Measurements from ENCODE around the gene TAPBPL. TPM values are rescaled to one million over a fixed set of nuclear protein-coding genes. Genes with fewer than 3 reads are reported as not detected.

The TAPBPL gene
- total and polyA plus RNA-seq, 3 experiments from 2014 or later: 29.1 to 131 (median 32.0) TPM

- no peaks in the 10 kb centered on the region for H3K9me3 Mint-ChIP-seq
- no peak overlapping the region for H3K4me3 ChIP-seq (ENCODE audit: low read length)
Observed at GRCh38 chr12:6438345-6438744, 13.5 kb upstream of the TAPBPL start.

GRCh38 chr12:6440391-6440790 is 11.5 kb upstream of the TAPBPL start:
- H3K9me3 ChIP-seq (ENCODE audit: low read length): no peaks in the 10 kb centered on the region
- Mint-ChIP-seq H3K27me3 (no peaks in the 10 kb centered on the region), H3K4me1 (peaks cover 37 to 44% (median 42%) of the 10 kb centered on the region in 3 donors), H3K9me3 (no peaks in the 10 kb centered on the region), H3K36me3 (peaks cover 0 to 8% (median 0%) of the 10 kb centered on the region in 3 donors), H3K27ac (peak overlapping the region in 6 of 8 donors; percentile 58 to 92 (median 84)), H3K4me3 (no peak overlapping the region)
- H3K36me3 ChIP-seq (ENCODE audit: insufficient read depth, low read length): no peaks in the 10 kb centered on the region
- POLR2A ChIA-PET: no interaction called here
- H3K4me3 ChIP-seq (ENCODE audit: low read length): no peak overlapping the region
- no peaks in the 10 kb centered on the region for H3K27me3 ChIP-seq (ENCODE audit: insufficient read depth, low read length, poor library complexity, severe bottlenecking)
- CTCF ChIA-PET: interaction anchor here (1.6 to 9.3 kb wide), 3 partner anchors 16 to 130 kb away, joined by 3 to 56 read pairs (median 15); no protein-coding TSS in a partner anchor
- DNase-seq: no peak
- H3K27ac ChIP-seq (ENCODE audit: low read depth, low read length): no peak overlapping the region
- peaks cover 16% of the 10 kb centered on the region for H3K4me1 ChIP-seq (ENCODE audit: insufficient read depth, low read length)

More at GRCh38 chr12:6438345-6438744, 13.5 kb upstream of the TAPBPL start:
- Mint-ChIP-seq H3K4me1 (peaks cover 39 to 44% (median 43%) of the 10 kb centered on the region in 3 donors), H3K27ac (no peak overlapping the region), H3K4me3 (no peak overlapping the region), H3K36me3 (no peaks in the 10 kb centered on the region), H3K27me3 (no peaks in the 10 kb centered on the region)
- no peak for DNase-seq
- no peaks in the 10 kb centered on the region for H3K27me3 ChIP-seq (ENCODE audit: insufficient read depth, low read length, poor library complexity, severe bottlenecking)
- ChIA-PET CTCF (interaction anchor here (1.1 to 3.1 kb wide), 3 partner anchors 11 to 27 kb away, joined by 3 to 15 read pairs (median 3); no protein-coding TSS in a partner anchor), POLR2A (interaction anchor here (0.9 kb wide), 1 partner anchor 46 kb away, joined by 3 read pairs; no protein-coding TSS in a partner anchor)
- peaks cover 23% of the 10 kb centered on the region for H3K4me1 ChIP-seq (ENCODE audit: insufficient read depth, low read length)
- no peaks in the 10 kb centered on the region for H3K36me3 ChIP-seq (ENCODE audit: insufficient read depth, low read length)
- no peaks in the 10 kb centered on the region for H3K9me3 ChIP-seq (ENCODE audit: low read length)
- H3K27ac ChIP-seq (ENCODE audit: low read depth, low read length): no peak overlapping the region

- H3K4me3 Mint-ChIP-seq: peak overlapping the region; percentile 72 to 99 (median 97)
- Histone ChIP-seq H3K9me3 (ENCODE audit: low read length) (no peaks in the 10 kb centered on the region), H3K27ac (ENCODE audit: low read depth, low read length) (no peak overlapping the region), H3K4me3 (ENCODE audit: low read length) (no peak overlapping the region), H3K27me3 (ENCODE audit: insufficient read depth, low read length, poor library complexity, severe bottlenecking) (no peaks in the 10 kb centered on the region), H3K36me3 (ENCODE audit: insufficient read depth, low read length) (peaks cover 4% of the 10 kb centered on the region), H3K4me1 (ENCODE audit: insufficient read depth, low read length) (peaks cover 26% of the 10 kb centered on the region)
- no peaks in the 10 kb centered on the region for H3K27me3 Mint-ChIP-seq
- peaks cover 0 to 28% (median 8%) of the 10 kb centered on the region in 3 donors for H3K36me3 Mint-ChIP-seq
- ChIA-PET CTCF (interaction anchor here (1.1 to 14.0 kb wide), 7 partner anchors 10 to 108 kb away, joined by 3 to 179 read pairs (median 15); partner anchors contain the start of genes MRPL51 and VAMP1), POLR2A (interaction anchor here (0.7 to 3.1 kb wide), 6 partner anchors 9 to 92 kb away, joined by 3 to 23 read pairs (median 10); partner anchors contain the start of genes GAPDH, TAPBPL and VAMP1)
- peak overlapping the region in 7 of 8 donors; percentile 78 to 96 (median 92) for H3K27ac Mint-ChIP-seq
- no peak for DNase-seq
- H3K4me1 Mint-ChIP-seq: peaks cover 52 to 65% (median 62%) of the 10 kb centered on the region in 3 donors
- H3K9me3 Mint-ChIP-seq: no peaks in the 10 kb centered on the region
Observed at GRCh38 chr12:6442836-6443235, 9.0 kb upstream of the TAPBPL start.

GRCh38 chr12:6443361-6443983 is 8.4 kb upstream of the TAPBPL start:
- Histone ChIP-seq H3K4me1 (ENCODE audit: insufficient read depth, low read length) (peaks cover 32% of the 10 kb centered on the region), H3K27ac (ENCODE audit: low read depth, low read length) (no peak overlapping the region), H3K4me3 (ENCODE audit: low read length) (peak overlapping the region; percentile 41), H3K27me3 (ENCODE audit: insufficient read depth, low read length, poor library complexity, severe bottlenecking) (no peaks in the 10 kb centered on the region), H3K9me3 (ENCODE audit: low read length) (no peaks in the 10 kb centered on the region), H3K36me3 (ENCODE audit: insufficient read depth, low read length) (peaks cover 4% of the 10 kb centered on the region)
- Mint-ChIP-seq H3K36me3 (peaks cover 0 to 32% (median 12%) of the 10 kb centered on the region in 3 donors), H3K27ac (peak overlapping the region; percentile 78 to 99 (median 94)), H3K27me3 (no peaks in the 10 kb centered on the region), H3K9me3 (no peaks in the 10 kb centered on the region), H3K4me1 (peaks cover 56 to 71% (median 68%) of the 10 kb centered on the region in 3 donors), H3K4me3 (peak overlapping the region; percentile 71 to 99 (median 97))
- ChIA-PET CTCF (interaction anchor here (1.1 to 14.0 kb wide), 8 partner anchors 11 to 108 kb away, joined by 3 to 179 read pairs (median 10); partner anchors contain the start of genes MRPL51 and VAMP1), POLR2A (interaction anchor here (0.7 to 3.1 kb wide), 9 partner anchors 8 to 91 kb away, joined by 3 to 23 read pairs (median 5); partner anchors contain the start of genes GAPDH, TAPBPL and VAMP1)
- DNase-seq: no peak

- no peak for DNase-seq
- Mint-ChIP-seq H3K36me3 (peaks cover 0 to 32% (median 12%) of the 10 kb centered on the region in 3 donors), H3K4me1 (peaks cover 56 to 76% (median 68%) of the 10 kb centered on the region in 3 donors), H3K27ac (peak overlapping the region; percentile 78 to 99 (median 94)), H3K4me3 (peak overlapping the region; percentile 77 to 100 (median 98)), H3K27me3 (no peaks in the 10 kb centered on the region), H3K9me3 (no peaks in the 10 kb centered on the region)
- Histone ChIP-seq H3K4me3 (ENCODE audit: low read length) (peak overlapping the region; percentile 41), H3K27ac (ENCODE audit: low read depth, low read length) (no peak overlapping the region), H3K4me1 (ENCODE audit: insufficient read depth, low read length) (peaks cover 32% of the 10 kb centered on the region), H3K36me3 (ENCODE audit: insufficient read depth, low read length) (peaks cover 4% of the 10 kb centered on the region), H3K27me3 (ENCODE audit: insufficient read depth, low read length, poor library complexity, severe bottlenecking) (no peaks in the 10 kb centered on the region), H3K9me3 (ENCODE audit: low read length) (no peaks in the 10 kb centered on the region)
- ChIA-PET POLR2A (interaction anchor here (0.9 to 3.1 kb wide), 9 partner anchors 7 to 92 kb away, joined by 3 to 23 read pairs (median 5); partner anchors contain the start of genes TAPBPL and VAMP1), CTCF (interaction anchor here (1.3 to 14.0 kb wide), 6 partner anchors 11 to 109 kb away, joined by 3 to 179 read pairs (median 30); partner anchors contain the start of gene VAMP1)
Observed at GRCh38 chr12:6444031-6444430, 7.8 kb upstream of the TAPBPL start.

- DNase-seq: peak in 3 of 5 donors; percentile 62 to 70 (median 66)
- no peaks in the 10 kb centered on the region for H3K27me3 ChIP-seq (ENCODE audit: insufficient read depth, low read length, poor library complexity, severe bottlenecking)
- Mint-ChIP-seq H3K36me3 (peaks cover 0 to 35% (median 12%) of the 10 kb centered on the region in 3 donors), H3K27ac (peak within 1 kb of the TSS; percentile 78 to 99 (median 94)), H3K27me3 (no peaks in the 10 kb centered on the region), H3K4me3 (peak within 1 kb of the TSS; percentile 92 to 100 (median 98)), H3K9me3 (no peaks in the 10 kb centered on the region), H3K4me1 (peaks cover 59 to 79% (median 71%) of the 10 kb centered on the region in 3 donors)
- H3K9me3 ChIP-seq (ENCODE audit: low read length): no peaks in the 10 kb centered on the region
- CTCF ChIA-PET: interaction anchor here (0.6 to 14.0 kb wide), 11 partner anchors 9 to 109 kb away, joined by 3 to 179 read pairs (median 4); partner anchors contain the start of gene VAMP1
- peaks cover 34% of the 10 kb centered on the region for H3K4me1 ChIP-seq (ENCODE audit: insufficient read depth, low read length)
- POLR2A ChIA-PET: interaction anchor here (0.8 to 3.1 kb wide), 10 partner anchors 11 to 91 kb away, joined by 3 to 23 read pairs (median 4); partner anchors contain the start of gene VAMP1
- peak within 1 kb of the TSS; percentile 69 for H3K27ac ChIP-seq (ENCODE audit: low read depth, low read length)
- H3K36me3 ChIP-seq (ENCODE audit: insufficient read depth, low read length): peaks cover 5% of the 10 kb centered on the region
- peak within 1 kb of the TSS; percentile 100 for H3K4me3 ChIP-seq (ENCODE audit: low read length)
Observed at GRCh38 chr12:6444704-6445688, 6.8 kb upstream of the TAPBPL start, which contains the start of gene CD27. Gene CD27 (plus strand): TSS chr12:6444955. CDS start chr12:6445096, 141 bp downstream.

Data from CD8-positive, alpha-beta memory T cell (primary cell).